ENCODE results near the gene DAPK2.

Gene DAPK2

GRCh38 chr15:63986751-63987341 is 59.4 kb downstream of the DAPK2 start:
- Histone ChIP-seq H3K27ac (no peak overlapping the region; the same call in 1 of the 2 replicates), H3K36me3 (no peaks in the 10 kb centered on the region), H3K9me3 (ENCODE audit: severe bottlenecking) (no peaks in the 10 kb centered on the region), H3K4me3 (ENCODE audit: low read depth, low read length) (no peak overlapping the region), H3K27me3 (ENCODE audit: insufficient read depth, low read depth, severe bottlenecking) (no peaks in the 10 kb centered on the region)
- TF ChIP-seq CTCF (IDR thresholded peaks at IDR 0.05; ENCODE audit: low read depth, low read length): no peak
- DNase-seq: no peak

GRCh38 chr15:63986185-63986680 is 60.1 kb downstream of the DAPK2 start:
- H3K27ac ChIP-seq: no peak overlapping the region
- no peak for DNase-seq
- H3K9me3 ChIP-seq (ENCODE audit: severe bottlenecking): no peaks in the 10 kb centered on the region
- no peaks in the 10 kb centered on the region for H3K27me3 ChIP-seq (ENCODE audit: insufficient read depth, low read depth, severe bottlenecking)
- no peak overlapping the region for H3K4me3 ChIP-seq (ENCODE audit: low read depth, low read length)
- no peak for TF ChIP-seq CTCF (IDR thresholded peaks at IDR 0.05; ENCODE audit: low read depth, low read length)
- no peaks in the 10 kb centered on the region for H3K36me3 ChIP-seq

- no peak for TF ChIP-seq CTCF (IDR thresholded peaks at IDR 0.05; ENCODE audit: low read depth, low read length)
- Histone ChIP-seq H3K4me3 (ENCODE audit: low read depth, low read length) (no peak overlapping the region), H3K27ac (no peak overlapping the region), H3K9me3 (ENCODE audit: severe bottlenecking) (no peaks in the 10 kb centered on the region), H3K27me3 (ENCODE audit: insufficient read depth, low read depth, severe bottlenecking) (no peaks in the 10 kb centered on the region), H3K36me3 (no peaks in the 10 kb centered on the region)
- DNase-seq: no peak
Observed at GRCh38 chr15:63985221-63986184, 60.8 kb downstream of the DAPK2 start.

GRCh38 chr15:63984331-63984730 is 62.0 kb downstream of the DAPK2 start:
- Histone ChIP-seq H3K9me3 (ENCODE audit: severe bottlenecking) (no peaks in the 10 kb centered on the region), H3K27ac (no peak overlapping the region), H3K36me3 (no peaks in the 10 kb centered on the region), H3K4me3 (ENCODE audit: low read depth, low read length) (no peak overlapping the region), H3K27me3 (ENCODE audit: insufficient read depth, low read depth, severe bottlenecking) (no peaks in the 10 kb centered on the region)
- TF ChIP-seq CTCF (IDR thresholded peaks at IDR 0.05; ENCODE audit: low read depth, low read length): no peak
- DNase-seq: no peak

GRCh38 chr15:63983061-63983711 is 63.1 kb downstream of the DAPK2 start:
- Histone ChIP-seq H3K36me3 (no peaks in the 10 kb centered on the region), H3K27ac (peak overlapping the region; percentile 68), H3K27me3 (ENCODE audit: insufficient read depth, low read depth, severe bottlenecking) (no peaks in the 10 kb centered on the region), H3K4me3 (ENCODE audit: low read depth, low read length) (no peak overlapping the region), H3K9me3 (ENCODE audit: severe bottlenecking) (no peaks in the 10 kb centered on the region)
- DNase-seq: peak; percentile 84
- TF ChIP-seq CTCF (IDR thresholded peaks at IDR 0.05; ENCODE audit: low read depth, low read length): peak; percentile 89

All from WERI-Rb-1 (cell line).